HL-60 (cell line): ENCODE results near the gene LRRN2.

Experiments used
- CTCF ChIP-seq: IDR thresholded peaks from one replicate; pipeline ENCODE4 v1.5.1; 2011; ENCODE audit warnings: low read length, control low read depth, inconsistent platforms; ENCODE audit not compliant: insufficient read depth
- REST ChIP-seq: IDR thresholded peaks from 2 replicates; pipeline ENCODE4 v1.6.1; 2012; ENCODE audit warnings: low read depth; ENCODE audit not compliant: insufficient replicate concordance

- TF ChIP-seq REST (no peak), CTCF (no peak)
Observed at GRCh38 chr1:204627436-204627835, 58.1 kb downstream of the LRRN2 start.
